IPS-20b (cell line): ENCODE measurements around the gene ZDHHC4.

Source experiments
- H3K27ac ChIP-seq: one replicate; pipeline ENCODE4 v1.5.1; 2013; ENCODE audit warnings: low read length
- H3K27me3 ChIP-seq: 2 replicates; pipeline ENCODE4 v1.6.1; 2013; ENCODE audit warnings: mild to moderate bottlenecking, low read length, inconsistent platforms; ENCODE audit not compliant: insufficient read depth
- H3K36me3 ChIP-seq: 2 replicates; pipeline ENCODE4 v1.6.1; 2013; ENCODE audit warnings: low read depth, mild to moderate bottlenecking, inconsistent platforms, low read length, moderate library complexity; ENCODE audit not compliant: insufficient read depth
- H3K4me1 ChIP-seq: 2 replicates; pipeline ENCODE4 v1.6.1; 2013; ENCODE audit warnings: mild to moderate bottlenecking, control low read depth, inconsistent platforms, low read length, moderate library complexity; ENCODE audit not compliant: insufficient read depth
- H3K4me3 ChIP-seq: 2 replicates; pipeline ENCODE4 v1.5.1; 2013; ENCODE audit warnings: mild to moderate bottlenecking, low read length, inconsistent platforms
- H3K9ac ChIP-seq: 2 replicates; pipeline ENCODE4 v1.6.1; 2013; ENCODE audit warnings: low read depth, mild to moderate bottlenecking, inconsistent platforms, low read length, moderate library complexity
- H3K9me3 ChIP-seq: 2 replicates; pipeline ENCODE4 v1.6.1; 2013; ENCODE audit warnings: mild to moderate bottlenecking, low read depth, low read length, inconsistent platforms; ENCODE audit not compliant: insufficient read depth

The ZDHHC4 gene

DNA sequence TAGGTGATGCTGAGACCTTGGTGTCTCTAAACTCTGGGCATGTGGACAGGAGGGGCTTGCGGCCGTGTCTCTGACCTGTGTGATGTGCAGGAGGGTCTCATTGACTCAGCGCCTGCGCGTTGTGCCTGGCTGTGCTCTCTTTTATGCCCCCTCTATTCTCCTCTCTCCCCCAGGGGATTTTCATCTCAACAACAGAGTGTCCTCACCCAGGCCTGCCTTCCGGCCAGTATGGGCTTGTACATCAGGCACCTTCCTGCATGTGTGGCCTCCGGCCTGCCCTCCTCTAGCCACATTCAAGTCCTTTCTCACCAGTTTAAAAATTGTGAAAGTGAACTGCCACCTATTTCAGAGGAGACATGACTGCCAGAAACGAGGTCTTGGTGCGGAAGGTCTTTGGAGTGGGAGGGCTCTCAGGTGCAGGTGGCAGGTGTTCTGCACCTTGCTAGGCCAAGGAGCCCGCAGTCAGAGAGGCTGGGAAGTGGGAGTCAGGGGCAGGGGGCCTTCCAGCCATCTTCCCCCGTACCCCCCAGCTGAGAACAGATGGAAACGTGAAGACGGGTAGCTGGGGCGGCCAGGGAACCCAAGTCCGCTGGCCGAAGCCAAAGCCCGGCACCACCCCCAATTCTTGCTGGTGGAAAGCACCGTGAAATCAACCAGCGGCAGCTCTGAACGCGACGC, 12.0 kb downstream of the ZDHHC4 start:
- peak overlapping the region; percentile 71; the same call in 1 of the 2 replicates for H3K9ac ChIP-seq
- H3K27ac ChIP-seq = no peak overlapping the region
- peak overlapping the region; percentile 61; the same call in 1 of the 2 replicates for H3K4me3 ChIP-seq
- H3K9me3 ChIP-seq = no peaks in the 10 kb centered on the region
- H3K4me1 ChIP-seq = peaks cover 4% of the 10 kb centered on the region; the same call in 1 of the 2 replicates
- no peaks in the 10 kb centered on the region for H3K27me3 ChIP-seq
- peaks cover 61% of the 10 kb centered on the region for H3K36me3 ChIP-seq

DNA sequence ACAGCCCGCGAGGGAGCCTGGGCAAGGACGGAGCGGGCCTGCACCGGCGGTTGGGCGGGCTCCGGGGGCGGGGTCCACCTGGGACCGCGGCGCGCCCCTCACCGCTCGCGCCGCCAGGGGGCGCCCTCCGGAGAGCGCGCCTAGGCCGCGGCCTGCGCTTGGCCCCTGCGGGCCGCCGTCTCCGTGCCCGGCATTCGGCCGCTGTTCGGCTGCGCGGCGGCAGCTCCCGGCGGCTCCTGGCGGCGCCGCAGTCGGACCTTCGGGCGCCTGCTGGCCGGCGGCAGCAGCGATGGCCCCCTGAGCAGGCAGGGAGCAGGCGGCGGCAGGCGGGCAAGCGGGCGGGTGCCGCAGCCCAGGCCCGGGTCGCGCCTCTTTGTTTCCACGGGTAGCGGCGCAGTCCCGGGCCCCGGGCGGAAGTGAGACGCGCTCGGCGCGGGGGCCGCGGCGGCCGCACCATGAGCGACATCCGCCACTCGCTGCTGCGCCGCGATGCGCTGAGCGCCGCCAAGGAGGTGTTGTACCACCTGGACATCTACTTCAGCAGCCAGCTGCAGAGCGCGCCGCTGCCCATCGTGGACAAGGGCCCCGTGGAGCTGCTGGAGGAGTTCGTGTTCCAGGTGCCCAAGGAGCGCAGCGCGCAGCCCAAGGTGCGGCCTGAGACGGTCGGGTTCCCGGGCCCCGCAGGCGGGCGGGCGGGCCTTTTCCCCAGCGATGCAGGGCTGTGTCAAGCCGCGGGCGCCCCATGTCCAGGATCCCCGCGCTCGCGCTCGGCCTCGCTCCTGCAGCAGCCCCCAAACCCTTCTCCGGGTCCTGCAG, 12.8 kb downstream of the ZDHHC4 start, which contains the start of gene INTS15:
Gene INTS15 (plus strand): TSS at position 193 of the 816 bp plus-strand sequence. CDS start 263 bp downstream, at position 456.
- Histone ChIP-seq H3K27ac (no peak within 1 kb of the TSS), H3K36me3 (peaks cover 61% of the 10 kb centered on the region), H3K9me3 (no peaks in the 10 kb centered on the region), H3K4me3 (peak within 1 kb of the TSS; percentile 90), H3K9ac (peak within 1 kb of the TSS; percentile 84), H3K27me3 (no peaks in the 10 kb centered on the region), H3K4me1 (peaks cover 4% of the 10 kb centered on the region; the same call in 1 of the 2 replicates)

DNA sequence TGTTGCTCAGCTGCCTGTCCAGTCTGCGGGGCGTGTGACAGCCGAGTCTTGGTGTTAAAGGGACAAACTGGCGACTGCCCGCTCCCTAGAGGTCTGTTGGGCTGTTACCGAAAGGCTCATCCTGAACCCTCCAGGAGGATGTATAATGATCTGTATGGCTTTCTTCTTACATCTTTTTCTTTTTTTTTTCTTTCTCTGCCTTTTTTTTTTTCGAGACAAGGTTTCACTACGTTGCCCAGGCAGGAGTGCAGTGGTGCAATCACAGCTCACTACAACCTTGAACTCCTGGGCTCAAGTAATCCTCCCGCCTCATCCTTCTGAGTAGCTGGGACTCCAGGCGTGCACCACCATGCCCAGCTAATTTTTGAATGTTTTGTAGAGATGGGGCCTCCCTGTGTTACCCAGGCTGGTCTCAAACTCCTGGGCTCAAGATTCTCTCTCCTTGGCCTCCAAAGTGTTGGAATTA, 13.4 kb downstream of the ZDHHC4 start:
- Histone ChIP-seq H3K27ac (no peak overlapping the region), H3K9ac (peak overlapping the region; percentile 84), H3K36me3 (peaks cover 61% of the 10 kb centered on the region), H3K27me3 (no peaks in the 10 kb centered on the region), H3K4me3 (peak overlapping the region; percentile 90), H3K4me1 (peaks cover 4% of the 10 kb centered on the region; the same call in 1 of the 2 replicates), H3K9me3 (no peaks in the 10 kb centered on the region)

DNA sequence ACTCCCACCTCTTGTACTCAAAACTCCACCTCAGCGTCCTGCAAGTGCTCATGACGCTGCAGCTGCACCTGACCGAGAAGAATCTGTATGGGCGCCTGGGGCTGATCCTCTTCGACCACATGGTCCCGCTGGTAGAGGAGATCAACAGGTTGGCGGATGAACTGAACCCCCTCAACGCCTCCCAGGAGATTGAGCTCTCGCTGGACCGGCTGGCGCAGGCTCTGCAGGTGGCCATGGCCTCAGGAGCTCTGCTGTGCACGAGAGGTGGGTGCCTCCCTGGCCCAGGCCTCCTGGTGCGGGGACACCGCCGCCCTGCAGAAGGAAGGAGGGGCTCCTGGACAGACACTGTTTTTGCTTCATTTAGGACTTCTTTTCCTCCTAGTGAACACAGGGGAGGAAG, 22.8 kb downstream of the ZDHHC4 start:
- peaks cover 60% of the 10 kb centered on the region for H3K36me3 ChIP-seq
- no peak overlapping the region for H3K9ac ChIP-seq
- H3K27ac ChIP-seq = no peak overlapping the region
- no peak overlapping the region for H3K4me3 ChIP-seq
- H3K9me3 ChIP-seq = no peaks in the 10 kb centered on the region
- H3K27me3 ChIP-seq = no peaks in the 10 kb centered on the region
- H3K4me1 ChIP-seq = no peaks in the 10 kb centered on the region

DNA sequence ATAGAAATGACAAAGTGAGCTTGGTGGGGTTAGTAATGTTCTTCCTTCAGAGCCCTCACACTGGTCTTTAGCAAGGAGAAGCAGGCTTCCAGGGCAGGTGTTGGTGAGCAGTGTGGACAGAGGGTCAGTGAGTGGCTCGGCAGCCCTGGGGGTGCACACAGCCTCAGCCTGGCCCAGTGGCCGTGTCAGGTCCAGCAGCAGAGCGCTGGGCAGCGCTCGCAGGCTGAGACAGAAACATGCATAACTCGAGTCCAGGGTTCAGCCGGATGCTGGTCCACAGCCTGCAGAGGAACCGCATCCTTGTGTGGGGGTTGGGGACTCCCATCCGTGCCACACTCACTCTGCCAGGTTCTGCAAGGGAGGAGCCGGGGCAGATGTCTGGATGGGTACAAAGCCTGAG, 27.2 kb downstream of the ZDHHC4 start:
- Histone ChIP-seq H3K4me1 (no peaks in the 10 kb centered on the region), H3K9ac (no peak overlapping the region), H3K27ac (no peak overlapping the region), H3K9me3 (no peaks in the 10 kb centered on the region), H3K27me3 (no peaks in the 10 kb centered on the region), H3K36me3 (peaks cover 31% of the 10 kb centered on the region), H3K4me3 (no peak overlapping the region)

DNA sequence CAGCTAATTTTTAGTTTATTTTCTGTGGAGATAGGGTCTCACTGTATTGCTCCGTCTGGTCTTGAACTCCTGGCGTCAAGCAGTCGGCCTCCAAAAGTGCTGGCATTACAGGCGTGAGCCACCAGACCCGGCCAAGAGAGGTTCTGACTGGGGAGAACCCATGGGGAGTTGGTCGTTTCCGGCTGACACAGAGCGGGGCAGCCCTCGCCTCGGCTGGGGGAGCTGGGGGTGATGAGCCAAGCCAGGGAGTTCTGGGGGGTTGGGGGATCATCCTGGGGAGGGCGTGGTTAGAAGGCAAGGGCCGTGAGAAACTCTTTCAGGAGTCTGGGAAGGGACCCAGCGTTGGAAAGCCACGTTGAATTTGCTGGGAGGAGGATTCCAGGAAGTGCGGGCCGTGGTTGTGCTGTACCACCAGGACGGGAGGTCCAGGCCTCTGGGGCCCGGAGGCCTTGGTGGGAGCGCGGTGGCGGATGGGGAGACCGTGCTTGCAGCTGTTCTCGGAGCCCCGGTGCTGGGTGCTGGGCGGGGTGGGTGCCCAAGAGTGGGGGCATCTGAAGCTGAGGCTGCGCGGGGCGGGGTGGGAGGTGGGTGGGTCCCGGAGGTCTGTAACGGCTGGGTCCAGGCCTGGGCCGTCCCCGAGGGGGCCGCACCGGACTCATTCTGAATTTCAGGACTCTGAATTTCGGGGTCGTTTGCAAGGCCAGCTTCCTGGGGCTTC, 29.8 kb downstream of the ZDHHC4 start:
- Histone ChIP-seq H3K27ac (no peak overlapping the region), H3K27me3 (no peaks in the 10 kb centered on the region), H3K9me3 (no peaks in the 10 kb centered on the region), H3K9ac (no peak overlapping the region), H3K36me3 (peaks cover 19% of the 10 kb centered on the region), H3K4me1 (no peaks in the 10 kb centered on the region), H3K4me3 (no peak overlapping the region)

DNA sequence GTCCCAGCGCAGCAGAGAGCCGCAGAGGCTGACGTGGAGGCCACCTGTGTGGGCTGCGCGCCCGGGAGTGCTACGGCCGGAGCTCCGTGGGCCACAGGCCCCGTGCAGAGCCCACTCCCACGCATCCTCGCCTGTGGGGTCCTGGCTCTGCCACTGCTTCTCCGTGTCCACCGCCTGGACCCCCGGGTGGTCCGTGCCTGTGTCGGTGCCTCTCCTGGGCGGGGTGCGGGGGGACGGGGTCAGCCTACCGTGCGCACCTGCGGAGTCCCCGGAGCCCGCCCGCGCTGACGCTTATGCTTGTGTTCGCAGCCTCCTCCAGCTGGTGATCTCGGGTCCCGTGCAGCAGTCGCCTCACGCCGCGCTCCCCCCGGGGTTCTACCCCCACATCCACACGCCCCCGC, 30.4 kb downstream of the ZDHHC4 start:
- Histone ChIP-seq H3K4me1 (no peaks in the 10 kb centered on the region), H3K9me3 (no peaks in the 10 kb centered on the region), H3K9ac (no peak overlapping the region), H3K27ac (no peak overlapping the region), H3K4me3 (no peak overlapping the region), H3K36me3 (peaks cover 15% of the 10 kb centered on the region), H3K27me3 (no peaks in the 10 kb centered on the region)

DNA sequence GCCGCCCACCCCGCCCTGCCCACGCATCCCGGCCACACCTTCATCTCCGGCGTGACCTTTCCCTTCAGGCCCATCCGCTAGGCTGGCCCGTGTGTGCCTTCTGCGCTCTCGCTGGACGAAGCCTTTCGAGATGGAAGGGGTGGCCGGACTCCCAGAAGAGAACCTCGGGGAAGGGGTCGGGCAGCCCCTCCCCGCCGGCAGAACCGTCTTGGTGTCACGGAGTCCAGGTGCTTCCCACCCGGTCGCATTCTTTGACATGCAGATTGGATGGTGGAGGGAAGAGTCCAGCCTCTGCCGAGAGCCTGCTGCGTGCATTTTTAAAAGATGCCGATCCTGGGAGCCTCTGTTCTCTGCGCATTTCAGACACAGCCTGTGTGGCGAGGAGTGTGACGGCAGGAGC, 30.8 kb downstream of the ZDHHC4 start:
- Histone ChIP-seq H3K36me3 (peaks cover 11% of the 10 kb centered on the region), H3K27me3 (no peaks in the 10 kb centered on the region), H3K4me3 (no peak overlapping the region), H3K9me3 (no peaks in the 10 kb centered on the region), H3K27ac (no peak overlapping the region), H3K4me1 (no peaks in the 10 kb centered on the region), H3K9ac (no peak overlapping the region)

DNA sequence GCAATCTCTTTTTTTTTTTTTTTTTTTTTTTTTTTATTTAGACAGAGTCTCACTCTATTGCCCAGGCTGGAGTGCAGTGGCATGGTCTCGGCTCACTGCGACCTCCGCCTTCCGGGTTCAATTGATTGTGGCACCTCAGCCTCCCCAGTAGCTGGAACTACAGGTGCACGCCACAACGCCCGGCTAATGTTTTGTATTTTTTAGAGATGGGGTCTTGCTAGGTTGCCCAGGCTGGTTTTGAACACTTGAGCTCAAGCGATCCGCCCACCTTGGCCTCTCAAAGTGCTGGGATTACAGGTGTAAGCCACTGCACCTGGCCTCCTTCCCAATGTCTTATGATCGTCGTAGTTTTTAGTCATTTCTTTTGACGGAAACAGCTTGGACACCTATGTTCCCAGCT, 31.5 kb downstream of the ZDHHC4 start:
- peaks cover 8% of the 10 kb centered on the region for H3K36me3 ChIP-seq
- no peak overlapping the region for H3K4me3 ChIP-seq
- H3K27me3 ChIP-seq = peaks cover 2% of the 10 kb centered on the region; the same call in 1 of the 2 replicates
- H3K9ac ChIP-seq = no peak overlapping the region
- no peaks in the 10 kb centered on the region for H3K9me3 ChIP-seq
- peaks cover 2% of the 10 kb centered on the region for H3K4me1 ChIP-seq
- no peak overlapping the region for H3K27ac ChIP-seq

DNA sequence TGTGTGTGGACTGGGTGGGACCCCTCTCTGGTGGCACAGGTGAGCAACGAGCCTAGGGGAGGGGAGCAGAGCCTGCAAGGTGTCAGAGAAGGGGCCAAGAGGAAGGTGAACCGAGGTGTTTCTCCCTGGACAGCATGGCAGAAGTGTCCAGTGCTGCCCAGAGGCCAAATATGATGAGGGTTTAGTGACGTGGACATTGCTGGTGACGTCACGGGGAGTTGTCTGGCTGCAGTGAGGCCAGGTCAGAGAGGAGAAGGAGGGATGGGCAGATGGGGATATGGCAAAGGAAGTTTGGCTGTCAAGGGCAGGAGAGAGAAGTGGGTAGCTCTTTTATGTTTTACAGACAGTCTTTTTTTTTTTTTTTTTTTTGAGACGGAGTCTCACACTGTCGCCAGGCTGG, 35.6 kb downstream of the ZDHHC4 start:
- no peak overlapping the region for H3K27ac ChIP-seq
- no peak overlapping the region for H3K4me3 ChIP-seq
- H3K4me1 ChIP-seq = peaks cover 11% of the 10 kb centered on the region
- peaks cover 11% of the 10 kb centered on the region; the same call in 1 of the 2 replicates for H3K27me3 ChIP-seq
- H3K9ac ChIP-seq = no peak overlapping the region
- H3K9me3 ChIP-seq = no peaks in the 10 kb centered on the region
- H3K36me3 ChIP-seq = no peaks in the 10 kb centered on the region

DNA sequence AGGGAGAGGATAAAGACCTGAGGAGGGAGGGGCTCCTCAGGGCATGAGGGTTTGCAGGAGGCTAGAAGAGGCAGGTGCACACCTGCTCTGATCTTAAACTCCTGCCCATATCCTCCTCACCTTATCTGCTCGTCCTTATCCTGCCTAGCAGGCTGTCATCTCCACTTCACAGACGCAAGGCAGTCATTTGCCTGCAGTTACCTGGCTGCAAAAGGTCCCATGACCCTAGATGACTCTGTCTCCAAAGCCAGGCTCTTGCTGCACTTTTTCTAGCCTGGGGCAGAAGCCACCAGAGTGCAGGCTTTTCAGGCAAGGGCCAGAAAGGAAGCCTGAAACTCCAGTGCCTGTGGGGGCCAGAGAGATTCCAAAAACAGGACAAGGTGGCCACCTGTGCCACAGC, 36.5 kb downstream of the ZDHHC4 start:
- Histone ChIP-seq H3K4me3 (no peak overlapping the region), H3K9ac (no peak overlapping the region; the same call in 1 of the 2 replicates)

More for the DNA sequence above, 36.5 kb downstream of the ZDHHC4 start:
- peaks cover 5% of the 10 kb centered on the region; the same call in 1 of the 2 replicates for H3K36me3 ChIP-seq
- H3K27me3 ChIP-seq = peaks cover 11% of the 10 kb centered on the region; the same call in 1 of the 2 replicates
- H3K4me1 ChIP-seq = peaks cover 11% of the 10 kb centered on the region
- H3K9me3 ChIP-seq = no peaks in the 10 kb centered on the region
- H3K27ac ChIP-seq = no peak overlapping the region
